Daoy (cell line): Measurements from ENCODE around the gene DTX1. TPM values are rescaled to one million over a fixed set of nuclear protein-coding genes. Genes with fewer than 3 reads are reported as not detected.

ENCODE experiments used
- DNase-seq: peaks from one replicate; pipeline ENCODE4 v3.0.0-alpha.2; 2015; ENCODE audit warnings: low read depth
- total RNA-seq: library from RNA; depleted of rRNA; stranded (reverse); fragments of >200 nt; shearing (Covaris generic); gene quantifications from 2 replicates; pipeline ENCODE4 v1.2.3, GENCODE V29; 2014

Gene DTX1
- total RNA-seq, 1 experiment from 2014 or later = 2.3 TPM

- DNase-seq = no peak
Observed at GRCh38 chr12:113071135-113072112, 14.9 kb downstream of the DTX1 start.

- DNase-seq = peak; percentile 56
Observed at GRCh38 chr12:113072136-113072535, 15.6 kb downstream of the DTX1 start.

GRCh38 chr12:113073586-113073985 is 17.1 kb downstream of the DTX1 start:
- no peak for DNase-seq

GRCh38 chr12:113075137-113075683 is 18.7 kb downstream of the DTX1 start:
- no peak for DNase-seq

GRCh38 chr12:113077057-113077858 is 20.7 kb downstream of the DTX1 start:
- DNase-seq = no peak

- no peak for DNase-seq
Observed at GRCh38 chr12:113077859-113078255, 21.3 kb downstream of the DTX1 start.

GRCh38 chr12:113081873-113082272 is 25.3 kb downstream of the DTX1 start:
- no peak for DNase-seq

GRCh38 chr12:113082486-113083148 is 26.1 kb downstream of the DTX1 start:
- no peak for DNase-seq

GRCh38 chr12:113083863-113084435 is 27.4 kb downstream of the DTX1 start:
- no peak for DNase-seq

GRCh38 chr12:113086249-113087164 is 30.0 kb downstream of the DTX1 start:
- peak; percentile 80 for DNase-seq

- no peak for DNase-seq
Observed at GRCh38 chr12:113087193-113087592, 30.7 kb downstream of the DTX1 start.

GRCh38 chr12:113088037-113088436 is 31.5 kb downstream of the DTX1 start:
- DNase-seq = no peak

GRCh38 chr12:113088971-113089756 is 32.6 kb downstream of the DTX1 start:
- no peak for DNase-seq

GRCh38 chr12:113089839-113090238 is 33.3 kb downstream of the DTX1 start:
- no peak for DNase-seq

GRCh38 chr12:113090740-113091139 is 34.2 kb downstream of the DTX1 start:
- DNase-seq = peak; percentile 47

- no peak for DNase-seq
Observed at GRCh38 chr12:113091506-113091905, 35.0 kb downstream of the DTX1 start.

- peak; percentile 33 for DNase-seq
Observed at GRCh38 chr12:113092607-113093408, 36.3 kb downstream of the DTX1 start.

GRCh38 chr12:113093409-113094101 is 37.0 kb downstream of the DTX1 start:
- DNase-seq = no peak
